Activated CD4-positive, alpha-beta memory T cell treated with anti-CD3 and anti-CD28 coated beads, Interleukin-2, amount 10 ng/mL, durations not matched to agents 7 days and 5 days (primary cell): ENCODE results near the gene RBP3. TPM values are rescaled to one million over a fixed set of nuclear protein-coding genes. Genes with fewer than 3 reads are reported as not detected.

ENCODE experiments used
- CTCF ChIA-PET: fragments of 350-600 bp; sonication (Branson Sonifier 250); formaldehyde crosslinking; loops from one replicate; lab custom pipeline; 2021; ENCODE audit warnings: antibody characterized with exemption, inconsistent platforms; lab: Charles Lee
- POLR2A ChIA-PET: fragments of 350-600 bp; sonication (Branson Sonifier 250); formaldehyde crosslinking; loops from one replicate; lab custom pipeline; 2021; ENCODE audit warnings: antibody characterized with exemption; lab: Charles Lee
- DNase-seq: peaks from one replicate; pipeline ENCODE4 v3.0.0-alpha.2; 2020
- H3K27ac Mint-ChIP-seq: one replicate; pipeline ENCODE4 v1.8.0; 2021; ENCODE audit warnings: mild to moderate bottlenecking, mixed read lengths
- H3K27me3 Mint-ChIP-seq: one replicate; pipeline ENCODE4 v1.8.0; 2021; ENCODE audit warnings: mixed read lengths
- H3K36me3 Mint-ChIP-seq: one replicate; pipeline ENCODE4 v1.8.0; 2021; ENCODE audit warnings: low read depth, mixed read lengths
- H3K4me1 Mint-ChIP-seq: one replicate; pipeline ENCODE4 v1.8.0; 2021; ENCODE audit warnings: mixed read lengths
- H3K4me3 Mint-ChIP-seq: one replicate; pipeline ENCODE4 v1.8.0; 2021; ENCODE audit warnings: mild to moderate bottlenecking, mixed read lengths
- H3K9me3 Mint-ChIP-seq: one replicate; pipeline ENCODE4 v1.8.0; 2021; ENCODE audit warnings: mixed read lengths
- total RNA-seq, 2 experiments: library from RNA; stranded (reverse); gene quantifications; one replicate each; pipeline ENCODE4 v1.2.3, GENCODE V29; 2021

Gene RBP3
- total RNA-seq, 2 experiments from 2014 or later: not detected

DNA sequence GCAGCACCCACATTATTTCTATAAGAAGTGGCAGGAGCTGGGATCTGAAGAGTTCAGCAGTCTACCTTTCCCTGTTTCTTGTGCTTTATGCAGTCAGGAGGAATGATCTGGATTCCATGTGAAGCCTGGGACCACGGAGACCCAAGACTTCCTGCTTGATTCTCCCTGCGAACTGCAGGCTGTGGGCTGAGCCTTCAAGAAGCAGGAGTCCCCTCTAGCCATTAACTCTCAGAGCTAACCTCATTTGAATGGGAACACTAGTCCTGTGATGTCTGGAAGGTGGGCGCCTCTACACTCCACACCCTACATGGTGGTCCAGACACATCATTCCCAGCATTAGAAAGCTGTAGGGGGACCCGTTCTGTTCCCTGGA, 874 bp upstream of the RBP3 start:
- Mint-ChIP-seq H3K27me3 (no peaks in the 10 kb centered on the region), H3K27ac (no peak overlapping the region), H3K4me1 (no peaks in the 10 kb centered on the region), H3K36me3 (no peaks in the 10 kb centered on the region), H3K4me3 (no peak overlapping the region), H3K9me3 (no peaks in the 10 kb centered on the region)
- CTCF ChIA-PET: interaction anchor here (1.2 kb wide), 1 partner anchor 15 kb away, joined by 4 read pairs; no protein-coding TSS in a partner anchor
- no peak for DNase-seq
- POLR2A ChIA-PET: no interaction called here

DNA sequence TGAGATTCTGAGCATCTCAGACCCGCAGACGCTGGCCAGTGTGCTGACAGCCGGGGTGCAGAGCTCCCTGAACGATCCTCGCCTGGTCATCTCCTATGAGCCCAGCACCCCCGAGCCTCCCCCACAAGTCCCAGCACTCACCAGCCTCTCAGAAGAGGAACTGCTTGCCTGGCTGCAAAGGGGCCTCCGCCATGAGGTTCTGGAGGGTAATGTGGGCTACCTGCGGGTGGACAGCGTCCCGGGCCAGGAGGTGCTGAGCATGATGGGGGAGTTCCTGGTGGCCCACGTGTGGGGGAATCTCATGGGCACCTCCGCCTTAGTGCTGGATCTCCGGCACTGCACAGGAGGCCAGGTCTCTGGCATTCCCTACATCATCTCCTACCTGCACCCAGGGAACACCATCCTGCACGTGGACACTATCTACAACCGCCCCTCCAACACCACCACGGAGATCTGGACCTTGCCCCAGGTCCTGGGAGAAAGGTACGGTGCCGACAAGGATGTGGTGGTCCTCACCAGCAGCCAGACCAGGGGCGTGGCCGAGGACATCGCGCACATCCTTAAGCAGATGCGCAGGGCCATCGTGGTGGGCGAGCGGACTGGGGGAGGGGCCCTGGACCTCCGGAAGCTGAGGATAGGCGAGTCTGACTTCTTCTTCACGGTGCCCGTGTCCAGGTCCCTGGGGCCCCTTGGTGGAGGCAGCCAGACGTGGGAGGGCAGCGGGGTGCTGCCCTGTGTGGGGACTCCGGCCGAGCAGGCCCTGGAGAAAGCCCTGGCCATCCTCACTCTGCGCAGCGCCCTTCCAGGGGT, 703 bp downstream of the RBP3 start:
- no peaks in the 10 kb centered on the region for H3K36me3 Mint-ChIP-seq
- H3K4me3 Mint-ChIP-seq: no peak overlapping the region
- H3K27me3 Mint-ChIP-seq: no peaks in the 10 kb centered on the region
- ChIA-PET CTCF (no interaction called here), POLR2A (no interaction called here)
- H3K27ac Mint-ChIP-seq: no peak overlapping the region
- H3K9me3 Mint-ChIP-seq: no peaks in the 10 kb centered on the region
- no peaks in the 10 kb centered on the region for H3K4me1 Mint-ChIP-seq
- no peak for DNase-seq

DNA sequence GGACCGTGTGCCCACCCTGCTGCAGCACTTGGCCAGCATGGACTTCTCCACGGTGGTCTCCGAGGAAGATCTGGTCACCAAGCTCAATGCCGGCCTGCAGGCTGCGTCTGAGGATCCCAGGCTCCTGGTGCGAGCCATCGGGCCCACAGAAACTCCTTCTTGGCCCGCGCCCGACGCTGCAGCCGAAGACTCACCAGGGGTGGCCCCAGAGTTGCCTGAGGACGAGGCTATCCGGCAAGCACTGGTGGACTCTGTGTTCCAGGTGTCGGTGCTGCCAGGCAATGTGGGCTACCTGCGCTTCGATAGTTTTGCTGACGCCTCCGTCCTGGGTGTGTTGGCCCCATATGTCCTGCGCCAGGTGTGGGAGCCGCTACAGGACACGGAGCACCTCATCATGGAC, 1.4 kb downstream of the RBP3 start:
- Mint-ChIP-seq H3K36me3 (no peaks in the 10 kb centered on the region), H3K27me3 (no peaks in the 10 kb centered on the region), H3K27ac (no peak overlapping the region), H3K9me3 (no peaks in the 10 kb centered on the region), H3K4me1 (no peaks in the 10 kb centered on the region), H3K4me3 (no peak overlapping the region)
- no peak for DNase-seq
- ChIA-PET CTCF (no interaction called here), POLR2A (no interaction called here)

DNA sequence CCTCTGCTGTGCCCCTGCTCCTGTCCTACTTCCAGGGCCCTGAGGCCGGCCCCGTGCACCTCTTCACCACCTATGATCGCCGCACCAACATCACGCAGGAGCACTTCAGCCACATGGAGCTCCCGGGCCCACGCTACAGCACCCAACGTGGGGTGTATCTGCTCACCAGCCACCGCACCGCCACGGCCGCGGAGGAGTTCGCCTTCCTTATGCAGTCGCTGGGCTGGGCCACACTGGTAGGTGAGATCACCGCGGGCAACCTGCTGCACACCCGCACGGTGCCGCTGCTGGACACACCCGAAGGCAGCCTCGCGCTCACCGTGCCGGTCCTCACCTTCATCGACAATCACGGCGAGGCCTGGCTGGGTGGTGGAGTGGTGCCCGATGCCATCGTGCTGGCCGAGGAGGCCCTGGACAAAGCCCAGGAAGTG, 1.8 kb downstream of the RBP3 start:
- DNase-seq: no peak
- CTCF ChIA-PET: no interaction called here
- Mint-ChIP-seq H3K27ac (no peak overlapping the region), H3K9me3 (no peaks in the 10 kb centered on the region), H3K4me3 (no peak overlapping the region), H3K4me1 (no peaks in the 10 kb centered on the region), H3K36me3 (no peaks in the 10 kb centered on the region), H3K27me3 (no peaks in the 10 kb centered on the region)
- POLR2A ChIA-PET: no interaction called here

DNA sequence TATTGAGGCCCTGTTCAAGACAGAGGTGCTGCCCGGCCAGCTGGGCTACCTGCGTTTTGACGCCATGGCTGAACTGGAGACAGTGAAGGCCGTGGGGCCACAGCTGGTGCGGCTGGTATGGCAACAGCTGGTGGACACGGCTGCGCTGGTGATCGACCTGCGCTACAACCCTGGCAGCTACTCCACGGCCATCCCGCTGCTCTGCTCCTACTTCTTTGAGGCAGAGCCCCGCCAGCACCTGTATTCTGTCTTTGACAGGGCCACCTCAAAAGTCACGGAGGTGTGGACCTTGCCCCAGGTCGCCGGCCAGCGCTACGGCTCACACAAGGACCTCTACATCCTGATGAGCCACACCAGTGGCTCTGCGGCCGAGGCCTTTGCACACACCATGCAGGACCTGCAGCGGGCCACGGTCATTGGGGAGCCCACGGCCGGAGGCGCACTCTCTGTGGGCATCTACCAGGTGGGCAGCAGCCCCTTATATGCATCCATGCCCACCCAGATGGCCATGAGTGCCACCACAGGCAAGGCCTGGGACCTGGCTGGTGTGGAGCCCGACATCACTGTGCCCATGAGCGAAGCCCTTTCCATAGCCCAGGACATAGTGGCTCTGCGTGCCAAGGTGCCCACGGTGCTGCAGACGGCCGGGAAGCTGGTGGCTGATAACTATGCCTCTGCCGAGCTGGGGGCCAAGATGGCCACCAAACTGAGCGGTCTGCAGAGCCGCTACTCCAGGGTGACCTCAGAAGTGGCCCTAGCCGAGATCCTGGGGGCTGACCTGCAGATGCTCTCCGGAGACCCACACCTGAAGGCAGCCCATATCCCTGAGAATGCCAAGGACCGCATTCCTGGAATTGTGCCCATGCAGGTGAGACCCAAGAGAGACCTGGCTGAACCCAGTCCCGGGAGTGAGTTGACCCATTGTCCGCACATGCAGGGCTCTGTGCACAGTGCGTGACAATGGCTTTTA, 2.8 kb downstream of the RBP3 start:
- H3K36me3 Mint-ChIP-seq: no peaks in the 10 kb centered on the region
- no peaks in the 10 kb centered on the region for H3K27me3 Mint-ChIP-seq
- no peak overlapping the region for H3K4me3 Mint-ChIP-seq
- CTCF ChIA-PET: no interaction called here
- POLR2A ChIA-PET: no interaction called here
- H3K4me1 Mint-ChIP-seq: no peaks in the 10 kb centered on the region
- no peak overlapping the region for H3K27ac Mint-ChIP-seq
- no peaks in the 10 kb centered on the region for H3K9me3 Mint-ChIP-seq
- no peak for DNase-seq

DNA sequence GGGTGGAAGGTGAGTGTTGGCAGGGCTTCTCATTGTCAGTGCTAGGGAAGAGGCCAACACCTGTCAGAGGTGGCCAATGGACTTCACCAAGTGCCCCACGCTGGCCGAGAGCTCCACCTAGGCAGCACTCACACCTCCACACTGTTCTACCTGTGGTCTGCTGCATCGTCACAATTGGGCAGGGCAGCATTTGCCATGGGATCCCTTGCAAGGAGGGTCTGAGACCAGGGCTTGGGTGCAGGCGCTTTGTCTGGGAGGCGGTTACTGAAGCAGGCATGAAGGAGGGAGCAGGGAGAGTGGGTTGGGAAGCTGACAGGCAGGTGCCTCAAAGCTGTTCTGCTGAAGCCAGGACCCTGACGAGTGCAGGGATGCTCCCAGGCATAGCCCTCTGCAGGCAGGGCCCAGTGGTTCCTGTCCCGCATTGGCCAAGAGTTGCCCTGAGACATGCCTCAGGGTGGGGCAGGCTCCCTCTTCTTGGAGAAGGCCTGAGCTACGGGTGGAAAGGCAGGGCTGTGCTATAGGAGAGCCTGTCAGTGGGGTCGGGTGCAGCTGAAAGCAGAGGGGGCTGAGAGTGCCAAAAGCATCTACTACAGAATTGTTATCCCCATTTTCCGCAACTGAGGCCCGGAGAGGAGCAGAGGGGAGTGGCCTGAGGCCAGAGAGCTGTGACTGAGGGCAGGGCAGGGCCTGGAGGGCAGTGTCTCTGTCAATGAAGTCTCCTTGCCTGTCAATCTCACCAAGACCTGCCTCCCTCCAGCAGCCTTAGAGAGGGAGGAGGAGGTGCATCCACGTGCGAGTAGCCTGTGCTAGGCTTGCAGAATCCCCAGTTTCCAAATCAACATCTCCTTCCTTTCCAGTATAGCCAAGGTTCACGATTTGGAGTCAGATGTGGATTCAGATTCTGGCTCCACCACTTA, 4.0 kb downstream of the RBP3 start:
- DNase-seq: no peak
- ChIA-PET POLR2A (no interaction called here), CTCF (no interaction called here)

DNA sequence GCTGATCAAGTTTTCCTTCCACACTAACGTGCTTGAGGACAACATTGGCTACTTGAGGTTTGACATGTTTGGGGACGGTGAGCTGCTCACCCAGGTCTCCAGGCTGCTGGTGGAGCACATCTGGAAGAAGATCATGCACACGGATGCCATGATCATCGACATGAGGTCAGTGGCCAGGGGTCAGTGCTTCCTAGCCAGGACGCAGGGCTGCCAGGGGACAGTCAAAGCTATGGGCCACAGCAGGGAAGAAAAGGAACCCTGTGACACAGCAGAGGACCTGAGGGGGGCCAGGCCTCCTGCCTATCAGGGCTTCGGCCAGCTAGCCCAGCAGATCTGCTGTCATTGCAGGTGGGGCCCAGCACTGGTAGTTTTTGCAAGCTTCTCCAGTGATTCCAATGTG, 5.2 kb downstream of the RBP3 start:
- no peaks in the 10 kb centered on the region for H3K27me3 Mint-ChIP-seq
- H3K27ac Mint-ChIP-seq: no peak overlapping the region
- no peaks in the 10 kb centered on the region for H3K9me3 Mint-ChIP-seq
- ChIA-PET POLR2A (no interaction called here), CTCF (no interaction called here)
- DNase-seq: no peak
- H3K36me3 Mint-ChIP-seq: no peaks in the 10 kb centered on the region
- no peak overlapping the region for H3K4me3 Mint-ChIP-seq
- no peaks in the 10 kb centered on the region for H3K4me1 Mint-ChIP-seq

More for the DNA sequence above, 4.0 kb downstream of the RBP3 start:
- H3K9me3 Mint-ChIP-seq: no peaks in the 10 kb centered on the region
- no peaks in the 10 kb centered on the region for H3K4me1 Mint-ChIP-seq
- no peak overlapping the region for H3K4me3 Mint-ChIP-seq
- H3K27me3 Mint-ChIP-seq: no peaks in the 10 kb centered on the region
- no peak overlapping the region for H3K27ac Mint-ChIP-seq
- no peaks in the 10 kb centered on the region for H3K36me3 Mint-ChIP-seq

DNA sequence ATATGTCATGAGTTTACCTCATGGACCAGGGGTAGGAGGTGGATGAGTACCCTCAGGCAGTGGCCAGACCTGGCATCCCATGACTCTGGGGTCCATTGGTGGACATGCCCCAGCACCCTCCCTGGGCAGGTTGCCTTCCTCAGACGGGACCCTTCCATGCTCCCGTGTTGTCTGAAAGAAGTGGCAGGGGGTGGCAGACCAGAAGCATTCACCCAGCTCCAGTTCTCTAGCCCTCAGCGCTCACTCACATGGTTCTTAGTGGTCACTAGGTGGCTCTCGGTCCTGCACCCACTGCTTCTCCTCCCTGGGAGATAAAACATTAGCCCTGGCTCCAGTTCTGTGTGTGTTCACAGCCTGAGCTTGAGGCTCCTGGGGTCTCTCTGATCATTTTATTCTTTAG, 6.0 kb downstream of the RBP3 start:
- Mint-ChIP-seq H3K9me3 (no peaks in the 10 kb centered on the region), H3K4me3 (no peak overlapping the region), H3K27me3 (no peaks in the 10 kb centered on the region), H3K27ac (no peak overlapping the region), H3K36me3 (no peaks in the 10 kb centered on the region), H3K4me1 (no peaks in the 10 kb centered on the region)
- ChIA-PET CTCF (no interaction called here), POLR2A (no interaction called here)
- no peak for DNase-seq

DNA sequence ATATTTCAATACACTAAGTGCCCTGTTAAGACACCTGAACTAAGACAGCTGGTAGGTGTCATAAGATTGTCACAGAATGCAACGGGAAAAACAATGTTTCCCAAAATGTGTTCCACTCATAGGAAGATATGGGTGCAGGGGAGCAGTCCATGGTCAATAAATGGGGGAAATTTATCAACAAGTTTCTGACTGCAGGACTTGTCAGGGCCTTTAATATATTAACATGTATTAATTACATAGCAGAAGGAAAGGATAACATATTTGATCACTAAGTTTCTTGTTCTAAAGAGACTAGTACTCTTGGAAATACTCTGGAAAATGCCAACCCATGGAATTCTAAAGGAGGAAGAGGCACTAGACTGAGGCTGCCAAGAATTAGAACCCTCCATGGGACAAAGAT, 6.7 kb downstream of the RBP3 start:
- no peak overlapping the region for H3K4me3 Mint-ChIP-seq
- CTCF ChIA-PET: interaction anchor here (1.4 kb wide), 1 partner anchor 307 kb away, joined by 4 read pairs; no protein-coding TSS in a partner anchor
- POLR2A ChIA-PET: no interaction called here
- no peak overlapping the region for H3K27ac Mint-ChIP-seq
- H3K27me3 Mint-ChIP-seq: no peaks in the 10 kb centered on the region
- no peak for DNase-seq
- H3K36me3 Mint-ChIP-seq: no peaks in the 10 kb centered on the region
- H3K9me3 Mint-ChIP-seq: no peaks in the 10 kb centered on the region
- H3K4me1 Mint-ChIP-seq: no peaks in the 10 kb centered on the region

DNA sequence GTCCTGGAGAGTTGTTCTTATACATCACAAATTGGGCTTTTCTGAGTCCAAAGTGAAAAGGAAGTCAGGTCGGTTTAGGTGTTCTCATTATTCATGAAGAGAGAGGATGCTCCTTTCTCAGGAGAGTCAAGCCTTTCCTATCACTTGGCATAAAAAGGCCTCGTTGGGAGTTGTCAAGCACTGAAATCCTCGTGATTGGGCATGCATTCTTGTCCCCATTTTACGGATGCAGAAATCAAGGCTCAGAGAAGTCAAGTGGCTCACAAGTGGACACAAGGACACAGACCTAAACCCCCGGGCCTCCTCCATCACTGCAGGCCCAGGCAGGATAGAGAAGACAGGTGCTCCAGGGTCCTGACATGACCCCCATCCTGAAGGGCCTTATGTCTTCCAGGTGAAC, 8.5 kb downstream of the RBP3 start:
- ChIA-PET CTCF (no interaction called here), POLR2A (no interaction called here)
- no peaks in the 10 kb centered on the region for H3K4me1 Mint-ChIP-seq
- no peaks in the 10 kb centered on the region for H3K9me3 Mint-ChIP-seq
- no peaks in the 10 kb centered on the region for H3K36me3 Mint-ChIP-seq
- no peak overlapping the region for H3K4me3 Mint-ChIP-seq
- no peak overlapping the region for H3K27ac Mint-ChIP-seq
- no peak for DNase-seq
- H3K27me3 Mint-ChIP-seq: no peaks in the 10 kb centered on the region

DNA sequence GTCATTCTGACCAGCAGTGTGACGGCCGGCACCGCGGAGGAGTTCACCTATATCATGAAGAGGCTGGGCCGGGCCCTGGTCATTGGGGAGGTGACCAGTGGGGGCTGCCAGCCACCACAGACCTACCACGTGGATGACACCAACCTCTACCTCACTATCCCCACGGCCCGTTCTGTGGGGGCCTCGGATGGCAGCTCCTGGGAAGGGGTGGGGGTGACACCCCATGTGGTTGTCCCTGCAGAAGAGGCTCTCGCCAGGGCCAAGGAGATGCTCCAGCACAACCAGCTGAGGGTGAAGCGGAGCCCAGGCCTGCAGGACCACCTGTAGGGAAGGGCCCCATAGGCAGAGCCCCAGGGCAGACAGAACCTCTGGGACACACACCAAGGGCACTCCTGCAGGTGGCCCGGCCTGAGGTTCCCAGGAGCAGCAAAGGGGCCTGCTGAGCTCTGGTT, 9.0 kb downstream of the RBP3 start:
- Mint-ChIP-seq H3K4me1 (no peaks in the 10 kb centered on the region), H3K4me3 (no peak overlapping the region), H3K27me3 (peaks cover 4% of the 10 kb centered on the region), H3K27ac (no peak overlapping the region), H3K36me3 (no peaks in the 10 kb centered on the region), H3K9me3 (no peaks in the 10 kb centered on the region)
- no peak for DNase-seq
- CTCF ChIA-PET: interaction anchor here (0.7 kb wide), 1 partner anchor 16 kb away, joined by 3 read pairs; no protein-coding TSS in a partner anchor
- POLR2A ChIA-PET: no interaction called here

DNA sequence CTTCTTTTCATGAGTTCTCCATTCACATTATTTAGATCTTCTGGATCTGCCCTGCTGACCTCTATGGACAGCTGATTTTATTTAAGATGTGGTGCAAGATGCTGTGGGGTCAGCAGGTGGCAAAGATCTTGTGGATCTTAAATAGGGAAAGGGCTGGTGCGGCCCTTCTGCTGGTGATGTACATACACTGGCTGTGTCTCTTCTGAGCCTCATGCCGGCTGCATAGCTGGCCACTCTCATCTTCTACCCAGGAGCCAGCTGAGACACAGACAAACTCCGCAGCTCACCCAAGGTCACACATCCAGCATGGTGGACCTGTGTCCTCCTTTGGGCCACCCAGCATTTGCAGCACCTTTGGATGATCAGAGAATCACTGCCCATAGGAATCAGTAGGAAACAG, 9.7 kb downstream of the RBP3 start:
- H3K4me1 Mint-ChIP-seq: no peaks in the 10 kb centered on the region
- no peak overlapping the region for H3K4me3 Mint-ChIP-seq
- DNase-seq: no peak
- no peaks in the 10 kb centered on the region for H3K9me3 Mint-ChIP-seq
- no peak overlapping the region for H3K27ac Mint-ChIP-seq
- no peaks in the 10 kb centered on the region for H3K36me3 Mint-ChIP-seq
- ChIA-PET CTCF (interaction anchor here (0.7 kb wide), 1 partner anchor 17 kb away, joined by 3 read pairs; no protein-coding TSS in a partner anchor), POLR2A (no interaction called here)
- peaks cover 5% of the 10 kb centered on the region for H3K27me3 Mint-ChIP-seq
